ENCODE measurements around the gene TMEM170A.

DNA sequence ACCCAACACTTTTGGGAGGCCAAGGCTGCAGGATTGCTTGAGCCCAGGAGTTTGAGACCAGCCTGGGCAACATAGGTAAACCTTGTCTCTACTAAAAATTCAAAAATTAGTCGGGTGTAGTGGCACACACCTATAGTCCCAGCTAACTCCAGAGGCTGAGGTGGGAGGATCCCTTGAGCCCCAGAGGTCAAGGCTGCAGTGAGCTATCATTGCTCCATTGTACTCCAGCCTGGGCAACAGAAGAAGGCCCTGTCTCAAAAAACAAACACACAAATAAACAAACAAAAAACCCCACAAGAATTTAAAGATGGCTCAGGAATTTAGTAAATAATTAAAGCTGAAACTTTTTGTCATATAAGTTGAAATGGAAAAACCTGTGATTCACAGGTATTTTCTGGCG is 2.3 kb upstream of the TMEM170A start:
- no peak for TF ChIP-seq POLR2AphosphoS5 (IDR thresholded peaks at IDR 0.05; ENCODE audit: low read depth, low read length)
- TF ChIP-seq SIN3A (IDR thresholded peaks at IDR 0.05; ENCODE audit: borderline replicate concordance, insufficient read depth, low read length), result no peak

All from PFSK-1 (cell line).